MG63 (cell line): ENCODE results near the gene PRKAG2. TPM values are rescaled to one million over a fixed set of nuclear protein-coding genes. Genes with fewer than 3 reads are reported as not detected.

ENCODE experiments used
- DNase-seq: peaks from one replicate; pipeline ENCODE4 v3.0.0-alpha.2; 2020
- H3K27me3 ChIP-seq: fragments of 250-450 bp; sonication (Bioruptor Pico); 2 replicates; pipeline ENCODE4 v1.5.1; 2020; ENCODE audit warnings: mild to moderate bottlenecking, moderate library complexity
- H3K36me3 ChIP-seq: fragments of 250-450 bp; sonication (Bioruptor Pico); 2 replicates; pipeline ENCODE4 v1.5.1; 2020; ENCODE audit warnings: mild to moderate bottlenecking, moderate library complexity
- H3K4me3 ChIP-seq: fragments of 250-450 bp; sonication (Bioruptor Pico); 2 replicates; pipeline ENCODE4 v1.5.1; 2020; ENCODE audit warnings: mild to moderate bottlenecking, moderate library complexity
- H3K9me3 ChIP-seq: fragments of 250-450 bp; sonication (Bioruptor Pico); 2 replicates; pipeline ENCODE4 v1.5.1; 2020; ENCODE audit warnings: mild to moderate bottlenecking, moderate library complexity
- total RNA-seq: library from RNA; depleted of rRNA; stranded (reverse); fragments of >200 nt; shearing (Covaris generic); gene quantifications from 2 replicates; pipeline ENCODE4 v1.2.3, GENCODE V29; 2014; ENCODE audit warnings: low replicate concordance

Gene PRKAG2
- total RNA-seq, 1 experiment from 2014 or later, result 15.2 TPM

DNA sequence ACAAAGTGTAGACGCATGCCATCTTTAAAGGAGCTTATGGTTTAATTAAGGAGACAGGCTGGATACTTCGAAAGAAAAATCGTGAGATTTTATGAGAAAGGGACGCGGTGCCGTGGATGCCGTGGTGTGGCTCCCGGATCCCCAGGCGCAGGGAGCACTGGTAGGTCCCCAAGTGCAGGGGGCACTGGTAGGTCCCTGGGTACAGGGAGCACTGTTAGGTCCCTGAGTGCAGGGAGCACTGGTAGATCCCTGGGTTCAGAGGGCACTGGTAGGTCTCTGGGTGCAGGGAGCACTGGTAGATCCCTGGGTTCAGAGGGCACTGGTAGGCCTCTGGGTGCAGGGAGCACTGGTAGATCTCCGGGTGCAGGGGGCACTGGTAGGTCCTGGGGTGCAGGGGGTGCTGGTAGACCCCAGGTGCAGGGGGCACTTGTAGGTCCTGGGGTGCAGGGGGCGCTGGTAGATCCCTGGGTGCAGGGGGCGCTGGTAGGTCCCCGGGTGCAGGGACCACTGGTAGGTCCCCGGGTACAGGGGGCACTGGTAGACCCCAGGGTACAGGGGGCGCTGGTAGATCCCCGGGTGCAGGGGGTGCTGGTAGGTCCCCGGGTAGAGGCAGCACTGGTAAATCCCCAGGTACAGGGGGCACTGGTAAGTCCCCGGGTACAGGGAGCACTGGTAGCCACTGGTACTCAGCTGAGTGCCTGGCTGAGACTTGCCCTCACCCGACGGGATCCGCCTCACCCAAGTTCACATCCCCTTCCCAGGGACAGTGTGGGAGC is 14.1 kb downstream of the PRKAG2 start:
- DNase-seq, result no peak
- no peak overlapping the region for H3K4me3 ChIP-seq
- no peaks in the 10 kb centered on the region for H3K27me3 ChIP-seq
- no peaks in the 10 kb centered on the region for H3K36me3 ChIP-seq
- H3K9me3 ChIP-seq, result no peaks in the 10 kb centered on the region

- Histone ChIP-seq H3K9me3 (no peaks in the 10 kb centered on the region), H3K36me3 (no peaks in the 10 kb centered on the region), H3K27me3 (no peaks in the 10 kb centered on the region), H3K4me3 (no peak overlapping the region)
- DNase-seq, result no peak
Measured at GRCh38 chr7:151861881-151862280, 15.0 kb downstream of the PRKAG2 start.

DNA sequence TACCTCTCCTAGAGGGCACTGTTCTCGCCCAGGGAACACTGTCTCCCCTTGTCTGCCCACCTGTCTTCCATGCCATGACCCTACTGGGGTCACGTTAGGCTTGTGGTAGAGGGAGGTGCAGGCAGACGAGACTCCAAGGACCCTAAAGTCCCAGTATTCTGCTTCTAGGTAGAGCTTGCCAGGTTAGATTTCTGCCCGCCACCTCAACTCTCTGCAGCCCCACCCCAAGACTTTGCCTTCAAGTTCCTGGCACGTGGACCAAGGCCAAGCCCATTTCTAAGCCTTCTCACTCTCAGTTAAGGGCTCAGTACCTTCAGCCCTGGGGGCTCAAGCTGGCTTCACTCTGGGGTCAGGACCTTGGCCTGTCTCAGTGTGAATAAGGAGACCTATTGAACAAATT is 16.1 kb downstream of the PRKAG2 start:
- H3K4me3 ChIP-seq, result no peak overlapping the region
- no peaks in the 10 kb centered on the region for H3K27me3 ChIP-seq
- H3K9me3 ChIP-seq, result no peaks in the 10 kb centered on the region
- no peaks in the 10 kb centered on the region for H3K36me3 ChIP-seq
- DNase-seq, result no peak

- Histone ChIP-seq H3K27me3 (no peaks in the 10 kb centered on the region), H3K4me3 (no peak overlapping the region), H3K9me3 (no peaks in the 10 kb centered on the region), H3K36me3 (no peaks in the 10 kb centered on the region)
- DNase-seq, result no peak
Measured at GRCh38 chr7:151859948-151860685, 16.8 kb downstream of the PRKAG2 start.

- DNase-seq, result no peak
- H3K9me3 ChIP-seq, result no peaks in the 10 kb centered on the region
- H3K4me3 ChIP-seq, result no peak overlapping the region
- H3K27me3 ChIP-seq, result no peaks in the 10 kb centered on the region
- no peaks in the 10 kb centered on the region for H3K36me3 ChIP-seq
Measured at GRCh38 chr7:151859111-151859947, 17.6 kb downstream of the PRKAG2 start.

DNA sequence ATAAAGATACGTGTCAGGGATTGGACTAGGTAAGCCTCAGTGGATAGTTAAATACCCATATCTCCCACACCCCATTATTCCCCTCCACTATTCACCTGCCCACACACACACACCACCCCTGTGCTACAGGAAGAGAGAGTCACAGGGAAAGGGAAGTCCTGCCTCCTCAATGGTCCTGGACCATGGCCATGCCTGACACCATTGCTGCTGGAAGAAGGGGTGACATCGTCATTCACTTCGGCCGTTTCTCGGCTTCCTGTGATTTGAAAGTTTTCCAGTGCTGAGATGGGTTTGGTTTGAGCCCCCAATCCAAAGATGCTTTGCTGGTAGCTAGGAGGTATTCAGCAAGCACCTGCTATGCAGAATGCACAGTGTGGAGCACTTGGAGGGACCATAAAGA is 18.5 kb downstream of the PRKAG2 start:
- H3K27me3 ChIP-seq, result no peaks in the 10 kb centered on the region
- H3K9me3 ChIP-seq, result no peaks in the 10 kb centered on the region
- no peaks in the 10 kb centered on the region for H3K36me3 ChIP-seq
- no peak overlapping the region for H3K4me3 ChIP-seq
- no peak for DNase-seq

DNA sequence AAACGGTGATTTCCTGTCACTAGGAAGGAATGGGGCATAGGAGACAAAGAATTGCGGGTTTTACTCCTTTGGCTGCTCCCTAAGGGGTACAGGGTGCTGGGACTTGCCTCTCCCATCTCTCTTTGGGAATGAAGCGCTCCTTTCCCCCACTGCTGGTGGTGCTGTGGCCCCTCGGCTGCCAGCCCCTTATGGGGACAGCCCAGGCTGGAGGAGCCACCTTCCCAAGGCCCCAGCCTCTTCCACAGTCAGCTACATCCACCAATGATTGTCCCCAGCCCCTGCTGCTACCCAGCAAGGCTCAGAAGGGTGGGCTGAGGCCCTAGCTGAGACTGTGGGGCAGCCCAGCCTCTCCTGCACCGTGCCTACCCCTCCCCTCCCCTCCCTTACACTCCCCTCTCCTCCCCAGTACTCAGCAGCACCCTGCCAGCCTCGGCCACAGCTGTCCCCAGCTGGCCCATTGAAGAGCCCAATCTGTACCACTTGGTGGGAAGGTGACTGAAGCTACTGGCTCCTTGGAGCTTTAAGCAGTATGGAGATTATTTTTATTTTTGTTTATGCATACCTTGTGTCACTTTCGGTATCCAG is 19.0 kb downstream of the PRKAG2 start:
- no peak for DNase-seq
- Histone ChIP-seq H3K9me3 (no peaks in the 10 kb centered on the region), H3K36me3 (no peaks in the 10 kb centered on the region), H3K27me3 (no peaks in the 10 kb centered on the region), H3K4me3 (no peak overlapping the region)

DNA sequence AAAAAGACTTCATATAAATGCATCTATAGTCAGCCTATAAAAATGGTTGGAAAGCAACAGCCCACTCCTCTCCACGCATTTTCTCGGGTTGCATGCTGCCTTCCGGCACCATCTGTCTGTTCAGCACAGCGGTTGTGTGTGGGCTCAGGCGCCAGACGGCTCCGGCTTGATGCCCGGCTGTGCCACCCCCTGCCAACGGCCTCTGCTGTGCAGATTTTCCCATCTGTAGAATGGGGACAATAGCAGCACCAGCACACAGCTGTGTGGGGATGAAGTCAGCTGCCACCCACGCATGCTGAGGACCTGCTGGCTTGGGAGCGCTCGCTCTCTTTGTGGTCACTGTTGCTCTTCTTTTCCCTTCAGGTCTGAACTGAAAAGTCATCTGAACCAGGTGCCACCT is 19.5 kb downstream of the PRKAG2 start:
- H3K36me3 ChIP-seq, result no peaks in the 10 kb centered on the region
- no peak for DNase-seq
- H3K9me3 ChIP-seq, result no peaks in the 10 kb centered on the region
- H3K27me3 ChIP-seq, result no peaks in the 10 kb centered on the region
- H3K4me3 ChIP-seq, result no peak overlapping the region

GRCh38 chr7:151856516-151856915 is 20.4 kb downstream of the PRKAG2 start:
- no peak overlapping the region for H3K4me3 ChIP-seq
- H3K36me3 ChIP-seq, result no peaks in the 10 kb centered on the region
- DNase-seq, result no peak
- no peaks in the 10 kb centered on the region for H3K27me3 ChIP-seq
- no peaks in the 10 kb centered on the region for H3K9me3 ChIP-seq

DNA sequence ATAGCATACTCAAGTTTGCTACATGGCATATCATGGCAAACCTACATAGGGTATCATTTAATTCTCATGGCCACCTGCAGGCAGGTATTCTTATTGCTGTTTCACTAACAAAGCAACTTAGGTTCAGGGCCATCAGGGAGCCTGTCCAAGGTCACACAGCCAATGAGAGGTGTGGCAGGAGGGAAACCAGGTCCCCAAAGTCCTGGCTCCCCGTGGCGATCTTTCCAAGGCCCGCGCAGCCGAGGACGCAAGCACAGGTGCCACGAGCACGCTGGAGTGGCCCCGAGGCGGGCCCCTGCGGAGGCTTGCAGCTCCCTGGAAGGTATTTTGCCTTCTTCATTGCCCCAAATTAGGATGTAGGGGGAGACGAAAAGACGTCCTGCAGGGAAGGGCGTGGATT is 20.8 kb downstream of the PRKAG2 start:
- no peaks in the 10 kb centered on the region for H3K9me3 ChIP-seq
- no peak for DNase-seq
- no peak overlapping the region for H3K4me3 ChIP-seq
- no peaks in the 10 kb centered on the region for H3K27me3 ChIP-seq
- no peaks in the 10 kb centered on the region for H3K36me3 ChIP-seq

DNA sequence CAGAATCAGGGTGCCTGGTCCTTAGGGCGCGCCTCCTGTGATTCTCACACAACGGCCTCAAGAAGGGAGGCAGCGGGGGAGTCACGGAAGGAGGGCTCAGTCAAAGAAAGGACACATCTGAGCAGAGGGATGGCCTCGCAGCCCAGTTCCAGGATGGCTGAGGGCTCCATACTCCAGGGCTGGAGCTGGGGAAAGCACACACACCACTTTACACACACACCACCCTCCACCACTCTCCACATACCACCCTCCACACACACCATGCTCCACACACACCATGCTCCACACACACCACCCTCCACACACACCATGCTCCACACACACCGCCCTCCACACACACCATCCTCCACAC is 22.2 kb downstream of the PRKAG2 start:
- Histone ChIP-seq H3K9me3 (no peaks in the 10 kb centered on the region), H3K4me3 (no peak overlapping the region), H3K27me3 (no peaks in the 10 kb centered on the region), H3K36me3 (no peaks in the 10 kb centered on the region)
- no peak for DNase-seq

- no peak for DNase-seq
- no peaks in the 10 kb centered on the region for H3K9me3 ChIP-seq
- no peaks in the 10 kb centered on the region for H3K27me3 ChIP-seq
- H3K36me3 ChIP-seq, result no peaks in the 10 kb centered on the region
- no peak overlapping the region for H3K4me3 ChIP-seq
Measured at GRCh38 chr7:151853896-151854719, 22.8 kb downstream of the PRKAG2 start.

DNA sequence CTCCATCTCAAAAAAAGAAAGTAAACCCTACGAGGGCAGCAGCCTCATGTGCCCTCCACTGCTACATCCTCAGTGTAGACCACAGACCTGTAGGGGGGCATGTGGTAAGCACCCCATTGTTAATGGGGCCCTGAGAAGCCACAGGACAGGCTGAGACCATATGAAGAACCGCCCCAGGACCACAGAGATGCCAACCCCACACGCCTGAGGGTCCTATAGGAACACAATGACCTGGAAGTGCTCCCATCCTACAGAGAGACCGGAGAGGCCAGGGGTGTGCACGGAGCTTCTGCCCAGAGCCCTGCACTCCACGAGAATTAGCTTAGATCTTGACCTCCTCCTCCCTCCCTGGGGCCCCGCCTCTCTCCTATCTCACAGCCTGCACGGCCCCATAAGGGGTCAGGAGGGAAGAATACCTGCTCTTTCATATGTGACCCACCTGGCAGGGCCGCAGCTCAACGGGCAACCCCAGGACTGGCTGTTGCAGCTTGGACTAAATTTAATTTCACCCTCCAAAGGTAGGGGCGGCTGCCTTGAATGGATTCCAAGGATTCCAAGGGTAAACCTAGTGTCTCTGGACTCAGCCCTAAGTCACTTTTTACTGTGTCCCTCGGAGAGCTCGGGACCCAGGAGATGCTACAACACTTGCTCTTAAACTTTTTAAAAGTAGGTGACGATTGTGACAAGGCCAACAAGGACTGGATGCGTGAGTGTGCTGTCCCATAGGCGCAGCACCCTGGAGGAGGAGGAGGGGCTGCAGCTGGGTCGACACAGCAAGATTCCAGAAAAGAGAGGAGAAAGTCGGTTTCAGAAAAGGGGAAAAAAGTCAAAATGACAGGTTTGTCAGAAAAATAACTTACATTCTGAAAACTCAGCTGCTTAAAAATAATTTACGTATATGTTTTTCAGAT is 24.2 kb downstream of the PRKAG2 start:
- no peaks in the 10 kb centered on the region for H3K9me3 ChIP-seq
- DNase-seq, result no peak
- H3K36me3 ChIP-seq, result no peaks in the 10 kb centered on the region
- no peak overlapping the region for H3K4me3 ChIP-seq
- H3K27me3 ChIP-seq, result no peaks in the 10 kb centered on the region

DNA sequence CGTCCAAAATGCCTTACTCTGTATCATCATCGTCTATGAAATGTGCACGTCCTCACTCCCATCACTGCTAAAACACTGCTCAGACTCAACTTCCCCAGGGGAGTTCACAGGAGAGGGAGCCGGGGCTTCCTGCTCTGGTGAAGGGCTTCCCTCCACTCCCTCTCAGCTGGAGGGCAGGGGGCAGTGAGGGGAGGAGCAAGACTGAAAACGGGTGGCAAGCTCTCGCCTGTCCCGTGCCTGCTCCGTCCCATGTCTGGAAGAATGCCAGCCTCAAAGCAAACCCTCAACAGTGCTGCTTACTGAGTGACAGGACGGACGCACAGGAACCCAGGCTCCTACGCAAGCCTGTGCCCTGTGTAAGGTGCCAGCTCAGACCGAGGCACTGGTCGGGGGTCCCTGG is 25.1 kb downstream of the PRKAG2 start:
- Histone ChIP-seq H3K4me3 (no peak overlapping the region), H3K36me3 (no peaks in the 10 kb centered on the region), H3K9me3 (no peaks in the 10 kb centered on the region), H3K27me3 (no peaks in the 10 kb centered on the region)
- DNase-seq, result no peak

GRCh38 chr7:151851145-151851751 is 25.7 kb downstream of the PRKAG2 start:
- no peak overlapping the region for H3K4me3 ChIP-seq
- peak; percentile 15 for DNase-seq
- no peaks in the 10 kb centered on the region for H3K9me3 ChIP-seq
- H3K36me3 ChIP-seq, result no peaks in the 10 kb centered on the region
- H3K27me3 ChIP-seq, result no peaks in the 10 kb centered on the region
